NCI-H1105 treated with DMSO at 0.1 percent for 48 hours (cell line): Measurements from ENCODE around the gene PRSS36.
"Not testable (repeated sequence)": the region's sequence is repeated elsewhere in the genome, so short reads cannot be mapped to it uniquely, and the experiment has no call there.

Source experiments
- DNase-seq: peaks from one replicate; lab custom pipeline; 2025; lab: John Stamatoyannopoulos, UW

PRSS36 gene

DNA sequence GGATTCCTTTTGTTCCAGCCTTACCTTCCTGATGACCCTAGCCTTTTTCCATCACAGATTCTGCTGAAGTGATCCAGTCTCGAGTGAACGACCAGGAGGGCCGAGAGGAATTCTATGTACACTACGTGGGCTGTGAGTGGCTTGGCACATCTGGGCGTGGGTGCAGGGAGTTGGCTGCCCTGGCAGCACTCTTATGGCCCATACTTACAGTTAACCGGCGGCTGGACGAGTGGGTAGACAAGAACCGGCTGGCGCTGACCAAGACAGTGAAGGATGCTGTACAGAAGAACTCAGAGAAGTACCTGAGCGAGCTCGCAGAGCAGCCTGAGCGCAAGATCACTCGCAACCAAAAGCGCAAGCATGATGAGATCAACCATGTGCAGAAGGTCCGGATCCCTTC is 29.7 kb downstream of the PRSS36 start:
- no peak for DNase-seq

DNA sequence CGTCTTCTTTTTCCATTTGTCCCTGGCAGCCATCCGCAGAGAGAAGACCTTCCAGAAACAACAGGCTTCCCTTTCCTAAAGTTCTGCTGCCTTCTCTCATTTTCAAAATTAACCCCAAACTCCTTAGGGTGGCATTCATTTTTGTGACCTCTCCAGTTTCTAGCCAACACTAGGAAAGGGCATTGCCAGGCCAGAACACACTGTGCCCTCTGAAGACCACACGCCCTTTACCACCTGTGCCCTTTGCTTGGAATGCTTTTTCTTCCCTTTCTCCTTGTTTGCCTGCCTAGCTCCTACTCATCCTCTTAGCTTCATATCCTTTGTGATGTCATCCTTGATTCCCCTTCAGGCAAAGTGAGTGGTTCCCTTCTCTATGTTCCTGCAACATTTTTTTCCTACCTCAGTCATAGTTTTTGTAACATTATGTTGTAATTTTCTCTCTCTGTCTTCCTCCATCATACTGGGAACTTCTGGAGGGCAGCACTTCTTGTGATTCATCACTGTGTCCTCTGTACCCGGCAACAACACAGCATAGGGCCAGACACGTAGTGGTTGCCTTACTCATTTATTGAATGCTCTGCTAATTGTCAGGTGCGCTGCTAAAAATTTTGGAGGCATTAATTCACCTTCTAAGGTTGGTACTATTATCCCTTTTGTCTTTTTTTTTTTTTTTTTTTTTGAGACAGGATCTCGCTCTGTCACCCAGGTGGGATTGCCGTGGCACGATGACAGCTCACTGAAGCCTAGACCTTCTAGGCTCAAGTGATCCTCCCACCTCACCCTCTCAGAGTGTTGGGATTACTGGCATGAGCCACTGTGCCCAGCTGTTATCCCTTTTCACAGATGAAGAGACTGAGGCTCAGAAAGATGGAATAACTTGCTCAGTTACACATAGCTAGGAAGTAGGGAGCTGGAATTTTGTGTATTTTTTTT is 31.4 kb downstream of the PRSS36 start:
- DNase-seq, result no peak

DNA sequence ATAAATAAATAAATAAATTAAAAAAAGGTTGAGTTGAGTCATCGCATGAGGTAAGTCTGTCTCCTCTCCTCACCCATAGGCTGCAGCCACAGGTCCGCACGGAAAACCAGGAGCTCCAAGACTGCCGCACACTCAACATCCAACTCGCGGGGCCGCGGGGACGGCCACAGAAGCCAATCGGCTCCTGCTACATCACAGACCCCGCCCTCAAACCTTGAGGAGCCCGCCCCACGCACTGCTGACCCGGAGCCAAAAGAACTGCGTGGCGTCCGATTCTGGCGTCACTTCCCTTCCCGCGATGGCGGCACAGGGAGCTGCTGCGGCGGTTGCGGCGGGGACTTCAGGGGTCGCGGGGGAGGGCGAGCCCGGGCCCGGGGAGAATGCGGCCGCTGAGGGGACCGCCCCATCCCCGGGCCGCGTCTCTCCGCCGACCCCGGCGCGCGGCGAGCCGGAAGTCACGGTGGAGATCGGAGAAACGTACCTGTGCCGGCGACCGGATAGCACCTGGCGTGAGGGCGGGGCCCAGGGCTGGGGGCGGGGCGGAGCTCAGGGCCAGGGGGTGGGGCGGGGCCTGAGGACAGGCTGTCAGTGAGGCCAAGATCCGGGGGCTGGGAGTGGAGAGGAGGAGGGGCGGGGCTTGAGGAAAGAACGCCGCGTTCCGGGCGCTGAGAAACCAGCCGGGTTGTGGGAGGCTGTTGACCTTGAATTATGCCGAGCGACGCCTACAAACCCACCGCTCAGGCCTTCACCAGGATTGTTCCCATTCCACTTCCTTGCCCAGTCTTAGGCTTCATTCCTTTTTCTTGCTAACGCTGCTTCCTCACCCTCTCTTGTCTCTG is 32.3 kb downstream of the PRSS36 start, which contains the start of gene KAT8:
KAT8 (plus strand) TSS at position 281 of the 839 bp plus-strand sequence; CDS start at position 299, 18 bp downstream.
- DNase-seq, result peak; percentile 94

DNA sequence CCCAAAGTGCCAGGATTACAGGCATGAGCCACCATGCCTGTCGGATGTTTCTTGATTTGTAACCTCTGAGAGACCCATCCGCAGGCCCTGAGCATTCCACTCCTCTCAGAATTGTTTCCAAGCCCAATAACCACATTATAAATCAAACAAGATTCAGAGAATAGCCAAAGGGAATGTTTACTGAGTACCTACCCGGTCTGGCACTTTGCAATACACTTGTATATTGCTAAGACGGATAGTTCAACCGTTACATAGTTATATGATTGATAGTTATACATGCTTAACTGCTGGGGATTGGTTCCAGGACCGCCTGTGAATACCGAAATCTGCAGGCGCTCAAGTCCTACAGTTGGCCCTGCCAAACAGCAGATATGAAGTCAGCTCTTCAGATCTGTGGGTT is 35.4 kb downstream of the PRSS36 start:
- DNase-seq, result no peak

DNA sequence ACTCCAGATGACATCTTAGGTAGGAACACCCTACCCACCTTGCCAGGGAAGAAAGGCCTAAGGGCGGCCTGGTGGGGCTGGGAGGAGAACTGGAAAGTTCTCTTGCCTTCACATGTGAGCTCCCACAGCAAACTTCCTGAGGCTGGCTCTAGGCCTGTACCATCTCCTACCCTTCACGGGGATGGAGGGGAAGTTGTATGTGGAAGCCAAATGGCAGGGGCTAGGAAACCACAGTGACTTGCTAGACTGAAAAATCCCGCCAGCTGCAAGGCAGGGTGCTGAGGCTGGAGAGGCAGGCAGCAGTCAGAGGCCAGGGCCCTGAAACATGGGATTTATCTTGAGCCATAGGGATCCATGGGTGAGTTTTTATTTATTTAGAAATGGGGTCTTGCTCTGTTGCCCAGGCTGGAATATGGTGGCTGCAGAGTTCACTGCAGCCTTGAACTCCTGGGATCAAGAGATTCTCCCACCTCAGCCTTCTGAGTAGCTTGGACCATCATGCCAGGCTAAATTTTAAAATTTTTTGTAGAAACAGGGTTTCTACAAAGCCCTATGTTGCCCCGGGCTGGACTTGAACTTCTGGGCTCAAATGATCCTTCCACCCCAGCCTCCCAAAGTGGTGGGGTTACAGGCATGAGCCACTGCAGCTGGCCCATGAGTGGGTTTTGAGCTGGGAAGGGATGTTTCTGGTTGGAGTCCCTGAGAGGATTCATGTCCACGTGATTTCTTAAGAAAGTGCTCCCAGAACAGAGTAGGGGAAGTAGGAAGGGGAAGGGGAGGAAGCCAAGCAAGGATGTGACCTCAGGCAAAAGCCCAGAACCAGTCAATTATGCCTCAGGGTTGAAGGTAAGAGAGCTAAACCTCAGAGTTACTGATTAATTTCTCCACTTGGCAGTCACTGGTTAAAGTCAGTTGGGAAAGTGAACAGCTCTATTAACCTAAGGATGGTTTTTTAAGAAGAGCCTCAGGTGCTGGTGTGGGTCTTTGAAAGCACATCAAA is 36.4 kb downstream of the PRSS36 start:
- DNase-seq, result no peak

DNA sequence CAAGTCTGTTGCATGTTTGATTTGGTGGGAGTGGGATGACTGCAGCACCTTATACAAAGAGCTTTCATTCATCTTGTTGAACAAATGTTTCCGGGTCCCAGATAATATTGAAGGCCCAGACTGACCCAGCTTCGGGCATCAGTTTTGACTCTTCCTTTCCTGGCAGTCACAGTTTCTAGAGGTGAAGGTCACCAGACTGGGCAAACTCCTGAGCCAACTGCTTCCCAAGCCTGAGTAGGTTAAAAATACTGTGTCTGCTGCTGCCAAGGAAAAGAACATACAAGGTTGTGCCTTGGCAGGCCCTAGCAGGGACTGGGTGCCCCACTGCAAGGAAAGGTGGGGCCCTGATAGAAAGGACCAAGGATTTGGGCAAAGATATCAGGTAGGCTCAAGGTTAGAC is 37.2 kb downstream of the PRSS36 start:
- DNase-seq, result no peak

DNA sequence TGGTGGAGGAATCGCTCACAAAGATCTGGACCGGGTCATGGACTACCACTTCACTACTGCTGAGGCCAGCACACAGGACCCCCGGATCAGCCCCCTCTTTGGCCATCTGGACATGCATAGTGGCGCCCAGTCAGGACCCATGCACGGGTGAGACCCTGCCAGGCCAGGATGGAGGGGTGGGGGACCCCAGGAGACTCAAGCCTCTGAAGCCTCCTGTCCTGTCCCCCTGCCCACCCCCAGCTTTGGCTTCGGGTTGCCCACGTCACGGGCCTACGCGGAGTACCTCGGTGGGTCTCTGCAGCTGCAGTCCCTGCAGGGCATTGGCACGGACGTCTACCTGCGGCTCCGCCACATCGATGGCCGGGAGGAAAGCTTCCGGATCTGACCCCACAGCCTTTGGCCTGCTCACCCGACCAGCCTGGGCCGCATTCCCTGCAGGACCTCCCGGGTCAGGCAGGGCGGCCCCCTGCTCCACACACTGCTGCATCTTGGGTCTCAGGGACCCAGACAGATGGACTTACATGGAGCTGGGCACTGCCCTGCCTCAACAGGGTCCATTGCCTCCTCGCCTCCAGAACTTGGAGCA is 37.9 kb downstream of the PRSS36 start:
- DNase-seq, result no peak

DNA sequence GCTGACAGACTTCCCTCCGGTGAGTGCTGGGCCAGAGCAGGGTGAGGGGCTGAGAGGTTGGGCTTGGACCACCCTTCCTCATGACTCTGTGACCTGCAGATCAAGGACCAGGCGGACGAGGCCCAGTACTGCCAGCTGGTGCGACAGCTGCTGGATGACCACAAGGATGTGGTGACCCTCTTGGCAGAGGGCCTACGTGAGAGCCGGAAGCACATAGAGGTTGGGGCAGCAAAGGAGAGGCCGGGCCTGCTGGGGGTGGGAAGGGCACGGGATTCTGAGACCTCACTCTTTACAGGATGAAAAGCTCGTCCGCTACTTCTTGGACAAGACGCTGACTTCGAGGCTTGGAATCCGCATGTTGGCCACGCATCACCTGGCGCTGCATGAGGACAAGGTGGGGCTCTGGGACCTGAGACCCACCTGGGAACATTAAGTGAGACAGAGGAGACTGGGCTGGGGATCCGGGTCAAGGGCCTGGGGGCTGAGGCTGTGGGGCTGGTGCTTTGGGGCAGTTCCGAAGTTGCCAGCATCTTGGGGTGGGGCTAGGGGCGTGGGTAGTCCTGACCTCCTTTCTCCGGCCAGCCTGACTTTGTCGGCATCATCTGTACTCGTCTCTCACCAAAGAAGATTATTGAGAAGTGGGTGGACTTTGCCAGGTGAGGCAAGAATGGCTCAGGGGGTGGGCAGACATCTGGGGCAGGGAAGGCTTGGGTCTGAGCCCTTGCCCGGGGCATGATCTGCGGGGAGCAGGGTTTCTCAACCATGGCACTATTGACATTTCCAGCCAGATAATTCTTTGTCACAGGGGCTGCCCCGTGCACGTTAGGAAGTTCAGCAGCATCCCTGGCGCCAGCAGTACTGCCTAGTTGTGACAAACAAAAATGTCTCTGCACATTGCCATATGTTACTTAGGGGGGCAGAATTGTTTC is 39.5 kb downstream of the PRSS36 start:
- DNase-seq, result no peak

DNA sequence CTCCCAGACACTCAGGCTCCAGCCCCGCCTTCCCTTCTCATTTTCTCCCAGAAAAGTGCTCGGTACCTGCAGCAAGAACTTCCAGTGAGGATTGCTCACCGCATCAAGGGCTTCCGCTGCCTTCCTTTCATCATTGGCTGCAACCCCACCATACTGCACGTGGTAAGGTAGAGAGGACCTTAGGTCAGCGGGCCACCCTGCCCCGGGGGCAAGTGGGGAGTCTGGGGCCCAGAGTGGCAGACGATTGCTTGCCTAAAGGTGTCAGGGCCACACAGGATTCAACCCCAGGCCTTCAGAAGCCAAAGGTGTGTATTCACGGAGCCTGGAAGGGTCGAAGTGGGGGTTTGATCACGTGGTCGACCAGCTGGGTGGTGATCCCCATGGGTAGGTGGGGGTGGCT is 40.2 kb downstream of the PRSS36 start:
- no peak for DNase-seq

DNA sequence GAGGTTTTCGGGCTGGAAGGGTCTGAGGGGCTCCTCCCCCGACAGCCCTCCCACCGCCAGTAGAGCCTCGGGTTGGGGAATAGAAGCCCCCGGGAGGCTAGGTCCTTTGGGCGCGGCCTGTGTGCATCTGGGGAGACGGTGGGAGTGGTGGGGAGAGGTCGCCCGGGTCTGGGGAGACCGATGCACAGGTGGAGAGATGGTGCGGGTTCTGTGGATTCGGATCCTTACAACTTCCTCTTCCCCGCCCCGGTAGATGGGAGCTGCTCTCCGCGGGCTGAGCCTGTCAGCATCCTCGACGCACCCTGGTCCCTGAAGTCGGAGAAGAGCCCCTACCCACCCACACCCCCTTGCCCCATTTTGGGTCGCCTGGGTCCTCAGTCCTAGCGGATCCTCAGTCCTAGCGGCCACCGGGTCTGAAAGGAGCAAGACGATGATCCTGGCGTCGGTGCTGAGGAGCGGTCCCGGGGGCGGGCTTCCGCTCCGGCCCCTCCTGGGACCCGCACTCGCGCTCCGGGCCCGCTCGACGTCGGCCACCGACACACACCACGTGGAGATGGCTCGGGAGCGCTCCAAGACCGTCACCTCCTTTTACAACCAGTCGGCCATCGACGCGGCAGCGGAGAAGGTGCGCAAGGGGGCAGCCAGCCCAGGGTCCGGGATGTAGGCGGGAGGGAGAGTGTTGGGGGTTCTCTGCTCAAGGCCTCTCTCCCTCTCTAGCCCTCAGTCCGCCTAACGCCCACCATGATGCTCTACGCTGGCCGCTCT is 40.9 kb downstream of the PRSS36 start:
- no peak for DNase-seq

DNA sequence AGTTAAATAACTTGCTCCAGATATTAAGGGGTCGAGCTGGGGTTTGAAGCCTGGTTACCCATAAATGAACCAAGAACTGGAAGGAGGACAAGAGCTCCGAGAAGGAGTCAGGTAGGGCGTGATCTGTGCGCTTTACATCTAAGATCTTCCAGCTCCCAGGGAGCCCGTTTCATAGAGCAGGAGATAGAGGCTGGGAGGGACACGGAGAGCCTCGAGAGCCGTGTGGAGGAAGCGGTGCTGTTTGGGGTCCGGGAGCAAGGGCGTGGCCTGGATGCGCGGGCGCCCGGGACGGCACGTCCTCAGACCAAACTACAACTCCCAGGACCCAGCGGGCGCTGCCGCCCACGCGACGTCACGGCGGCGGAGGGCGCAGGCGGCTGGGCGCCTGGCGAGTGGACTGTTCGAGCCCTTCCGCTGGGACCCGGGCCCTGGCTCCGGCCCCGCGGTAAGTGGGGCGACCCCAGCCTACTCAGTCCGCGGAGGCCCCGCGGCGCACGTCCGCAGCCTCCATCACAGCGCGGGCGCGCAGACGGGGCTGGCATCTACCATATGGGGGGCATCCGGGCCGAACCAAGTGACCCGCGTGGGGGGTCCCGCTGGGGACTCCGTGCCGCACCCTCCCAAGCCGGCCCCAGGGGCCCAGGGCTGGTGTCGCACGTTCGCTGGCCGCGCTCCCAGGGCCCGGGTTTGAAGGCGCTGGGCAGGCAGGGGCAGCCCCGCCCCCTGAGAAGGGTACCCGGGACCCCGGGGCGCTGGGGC is 41.7 kb downstream of the PRSS36 start, which contains the start of gene BCKDK:
BCKDK (plus strand) TSS at position 352 of the 759 bp plus-strand sequence. CDS start 838 bp downstream, outside the sequence.
- DNase-seq, result peak; percentile 51

DNA sequence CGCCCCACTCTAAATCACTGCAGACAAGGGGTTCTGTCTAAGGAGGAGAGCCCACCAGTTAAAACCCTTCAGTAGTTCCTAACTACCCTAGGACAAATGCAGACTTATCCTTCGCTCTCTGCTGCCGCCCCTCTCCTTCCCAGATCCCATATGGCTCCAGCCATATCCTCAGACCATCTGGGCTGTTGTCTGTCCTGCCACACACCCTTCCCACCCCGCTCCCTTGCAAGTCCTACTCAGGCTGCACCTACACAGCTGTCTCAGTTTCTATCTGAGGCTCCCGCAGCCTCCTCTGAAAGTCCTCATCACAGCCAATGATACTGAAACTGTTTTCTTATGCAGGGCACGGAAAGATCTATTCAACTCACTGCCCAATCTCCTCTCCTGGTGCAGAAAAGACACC is 42.4 kb downstream of the PRSS36 start:
- no peak for DNase-seq

DNA sequence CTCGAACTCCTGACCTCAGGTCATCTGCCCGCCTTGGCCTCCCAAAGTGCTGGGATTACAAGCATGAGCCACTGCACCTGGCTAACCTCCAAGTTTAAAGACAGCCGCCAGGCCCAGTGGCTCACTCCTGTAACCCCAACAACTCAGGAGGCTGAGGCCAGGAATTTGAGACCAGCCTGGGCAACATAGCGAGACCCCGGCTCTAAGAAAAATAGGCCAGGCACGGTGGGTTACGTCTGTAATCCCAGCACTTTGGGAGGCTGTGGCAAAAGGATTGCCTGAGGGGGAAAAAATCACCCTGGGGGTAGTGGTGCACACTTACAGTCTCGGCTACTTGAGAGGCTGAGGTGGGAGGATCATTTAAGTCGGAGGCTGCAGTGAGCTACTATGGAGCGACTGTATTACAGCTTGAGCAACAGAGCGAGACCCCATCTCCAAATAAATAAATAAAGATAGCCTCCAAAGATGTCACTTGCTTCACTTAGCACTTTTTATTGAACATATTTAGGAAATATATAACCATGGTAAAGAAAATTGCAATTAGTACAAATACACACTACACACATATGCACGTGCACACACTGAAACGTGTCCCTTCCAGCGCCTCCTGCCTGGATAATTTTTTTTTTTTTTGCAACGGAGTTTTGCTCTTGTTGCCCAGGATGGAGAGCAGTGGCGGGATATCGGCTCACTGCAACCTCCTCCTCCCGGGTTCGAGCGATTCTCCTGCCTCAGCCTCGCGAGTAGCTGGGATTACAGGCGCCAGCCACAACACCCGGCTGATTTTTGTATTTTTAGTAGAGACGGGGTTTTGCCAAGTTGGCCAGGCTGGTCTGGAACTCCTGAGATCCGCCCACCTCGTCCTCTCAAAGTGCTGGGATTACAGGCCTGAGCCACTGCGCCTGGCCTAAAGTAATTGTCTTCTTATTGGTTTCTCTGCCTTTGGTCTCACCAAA is 43.1 kb downstream of the PRSS36 start:
- no peak for DNase-seq

DNA sequence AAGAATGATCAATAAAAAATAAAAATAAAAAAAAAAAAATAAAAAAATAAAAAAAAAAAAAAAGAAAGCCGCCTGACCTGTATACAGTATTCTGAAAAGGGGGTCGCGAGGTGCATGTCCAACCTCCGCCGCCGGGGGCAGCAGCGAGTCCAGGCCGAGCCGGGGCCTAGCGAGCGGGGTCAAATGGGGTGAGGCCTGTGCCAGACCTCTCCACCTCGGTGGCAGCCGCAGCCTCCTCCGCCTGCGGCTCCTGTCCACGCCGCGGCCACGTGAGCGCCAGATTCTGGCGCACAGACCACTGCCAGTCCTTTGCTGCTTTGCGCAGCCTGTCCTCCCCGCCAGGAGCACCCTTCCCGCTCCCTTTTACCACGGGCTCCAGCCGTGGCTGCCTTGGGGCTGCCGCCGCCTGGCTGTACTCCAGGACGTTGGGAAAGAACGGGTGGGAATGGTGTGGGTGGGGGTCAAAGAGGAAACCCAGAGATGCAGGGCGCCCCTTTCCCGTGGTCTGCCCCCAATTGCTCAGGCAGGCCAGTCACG is 44.1 kb downstream of the PRSS36 start:
- no peak for DNase-seq

DNA sequence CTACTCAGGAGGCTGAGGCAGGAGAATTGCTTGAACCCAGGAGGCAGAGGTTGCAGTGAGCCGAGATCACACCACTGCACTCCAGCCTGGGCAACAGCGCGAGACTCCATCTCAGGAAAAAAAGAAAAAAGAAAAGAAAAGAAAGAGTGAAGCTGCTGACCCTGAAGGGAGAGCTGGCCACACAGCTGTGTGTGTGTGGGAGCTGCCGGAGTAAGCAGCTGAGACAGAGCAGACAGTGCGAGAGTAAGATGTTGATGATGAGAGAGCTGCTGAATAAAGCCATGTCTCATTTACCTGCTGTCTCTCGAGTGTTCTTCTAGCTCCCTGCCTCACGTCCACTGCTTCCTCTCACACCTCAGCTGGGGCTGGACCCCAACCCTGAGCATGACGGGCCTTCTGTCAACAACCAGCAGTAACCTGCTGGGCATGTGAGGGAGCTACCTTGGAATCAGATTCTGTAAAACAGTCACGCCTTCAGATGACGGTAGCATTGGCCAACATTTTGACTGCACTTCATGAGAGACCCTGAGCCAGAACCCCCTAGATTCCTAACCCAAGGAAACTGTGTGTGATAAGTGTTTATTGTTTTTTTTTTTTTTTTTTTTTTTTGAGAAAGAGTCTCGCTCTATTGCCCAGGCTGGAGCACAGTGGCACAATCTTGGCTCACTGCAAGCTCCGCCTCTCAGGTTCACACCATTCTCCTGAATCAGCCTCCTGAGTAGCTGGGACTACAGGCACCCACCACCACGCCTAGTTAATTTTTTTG is 48.8 kb downstream of the PRSS36 start:
- not testable (repeated sequence) for DNase-seq
